Hematopoietic multipotent progenitor cell treated with erythropoietin and hydrocortisone succinate and interleukin-3 and kit ligand, for 8 days (in vitro differentiated cells): ENCODE results near the gene RABGGTA.
A peak's percentile ranks its signal among the peaks of the same experiment; 100 is the strongest.

Experiments used
- DNase-seq: peaks from one replicate; pipeline ENCODE4 v3.0.0-alpha.2; 2015

The RABGGTA gene, protein sequence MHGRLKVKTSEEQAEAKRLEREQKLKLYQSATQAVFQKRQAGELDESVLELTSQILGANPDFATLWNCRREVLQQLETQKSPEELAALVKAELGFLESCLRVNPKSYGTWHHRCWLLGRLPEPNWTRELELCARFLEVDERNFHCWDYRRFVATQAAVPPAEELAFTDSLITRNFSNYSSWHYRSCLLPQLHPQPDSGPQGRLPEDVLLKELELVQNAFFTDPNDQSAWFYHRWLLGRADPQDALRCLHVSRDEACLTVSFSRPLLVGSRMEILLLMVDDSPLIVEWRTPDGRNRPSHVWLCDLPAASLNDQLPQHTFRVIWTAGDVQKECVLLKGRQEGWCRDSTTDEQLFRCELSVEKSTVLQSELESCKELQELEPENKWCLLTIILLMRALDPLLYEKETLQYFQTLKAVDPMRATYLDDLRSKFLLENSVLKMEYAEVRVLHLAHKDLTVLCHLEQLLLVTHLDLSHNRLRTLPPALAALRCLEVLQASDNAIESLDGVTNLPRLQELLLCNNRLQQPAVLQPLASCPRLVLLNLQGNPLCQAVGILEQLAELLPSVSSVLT

DNA sequence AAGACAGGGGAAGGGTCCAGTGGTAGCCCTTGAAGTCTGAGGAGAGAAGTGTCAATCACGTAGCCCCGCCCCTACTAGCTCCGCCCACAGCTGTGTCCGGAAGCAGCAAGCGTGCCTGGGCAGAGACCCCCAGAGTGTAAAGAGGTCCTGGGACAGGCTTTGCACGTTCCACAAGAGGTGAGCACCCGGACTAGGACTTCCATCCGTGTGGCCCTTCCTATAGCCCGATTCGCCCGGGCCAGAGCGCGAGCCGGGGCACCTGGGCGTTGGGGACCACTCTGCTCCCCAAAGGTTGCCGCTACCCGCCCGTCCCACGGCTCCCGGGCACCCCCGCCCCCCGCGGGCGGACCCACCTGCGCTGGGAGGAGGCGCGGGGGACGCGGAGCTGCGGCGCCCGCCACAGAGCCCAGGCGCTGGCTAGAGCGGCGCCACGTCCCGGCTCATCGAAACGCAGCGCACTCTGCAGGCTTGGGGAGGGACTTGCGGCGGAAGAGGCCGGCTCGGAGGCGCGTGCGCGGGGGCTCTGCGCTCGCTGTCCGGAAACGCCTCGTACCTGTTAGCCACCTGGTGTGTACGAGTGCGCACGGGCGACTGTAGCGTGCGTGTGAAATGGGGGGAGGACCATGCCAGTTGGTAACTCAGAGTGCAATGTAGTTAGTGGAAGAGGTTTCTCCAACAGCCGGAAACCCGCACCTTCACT lies at the start of gene RABGGTA:
TSS of gene RABGGTA (minus strand) at position 464 of the 700 bp plus-strand sequence. CDS start 482 bp downstream, outside the sequence.
- DNase-seq, result peak; percentile 90

DNA sequence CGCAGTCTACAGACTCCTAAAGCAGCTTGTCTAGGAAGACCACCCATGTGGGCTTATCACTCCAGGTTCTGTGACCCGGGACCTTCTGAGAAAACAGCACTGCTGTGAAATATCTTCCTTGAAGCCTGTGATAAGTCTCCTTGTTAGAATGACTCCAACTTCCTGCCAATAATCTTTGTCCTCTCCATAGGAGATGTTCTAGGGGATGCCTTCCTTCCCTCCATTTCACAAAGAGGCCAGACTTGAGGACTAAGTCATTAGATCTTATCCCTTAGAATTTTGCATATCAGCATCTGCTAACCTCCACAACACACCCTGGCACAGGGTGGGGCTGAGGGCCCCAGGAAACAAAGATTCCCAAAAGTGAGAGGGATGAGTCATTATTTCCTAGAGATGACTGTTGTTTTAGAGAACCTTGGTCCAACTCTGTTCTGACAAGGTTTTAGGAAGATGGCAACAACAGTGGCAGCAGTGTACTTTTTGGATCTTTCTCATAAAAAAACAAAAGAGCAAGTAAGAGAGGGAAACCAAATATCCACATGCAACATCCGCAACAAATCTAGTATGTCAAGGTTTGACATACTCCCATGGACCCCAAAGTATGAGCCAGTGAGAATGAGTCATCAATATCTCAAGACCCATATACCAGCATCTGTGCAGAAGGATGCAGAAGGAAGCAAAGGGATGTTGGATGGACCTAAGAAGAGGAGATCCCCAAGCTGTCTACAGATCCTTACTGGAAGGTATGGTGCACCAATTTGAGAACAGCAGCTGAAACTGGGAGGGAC lies 45.9 kb upstream of the RABGGTA start:
- peak; percentile 16 for DNase-seq

DNA sequence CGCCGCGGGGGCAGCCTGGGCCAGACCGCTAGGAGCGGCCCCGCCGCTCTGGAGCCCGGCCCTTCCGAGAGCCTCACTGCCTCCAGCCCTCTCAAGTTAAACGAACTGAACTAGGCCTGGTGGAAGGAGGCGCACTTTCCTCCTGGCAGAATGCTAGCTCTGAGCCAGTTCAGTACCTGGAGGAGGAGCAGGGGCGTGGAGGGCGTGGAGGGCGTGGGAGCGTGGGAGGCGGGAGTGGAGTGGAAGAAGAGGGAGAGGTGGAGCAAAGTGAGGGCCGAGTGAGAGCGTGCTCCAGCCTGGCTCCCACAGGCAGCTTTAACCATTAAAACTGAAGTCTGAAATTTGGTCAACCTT lies 45.2 kb upstream of the RABGGTA start:
- no peak for DNase-seq

DNA sequence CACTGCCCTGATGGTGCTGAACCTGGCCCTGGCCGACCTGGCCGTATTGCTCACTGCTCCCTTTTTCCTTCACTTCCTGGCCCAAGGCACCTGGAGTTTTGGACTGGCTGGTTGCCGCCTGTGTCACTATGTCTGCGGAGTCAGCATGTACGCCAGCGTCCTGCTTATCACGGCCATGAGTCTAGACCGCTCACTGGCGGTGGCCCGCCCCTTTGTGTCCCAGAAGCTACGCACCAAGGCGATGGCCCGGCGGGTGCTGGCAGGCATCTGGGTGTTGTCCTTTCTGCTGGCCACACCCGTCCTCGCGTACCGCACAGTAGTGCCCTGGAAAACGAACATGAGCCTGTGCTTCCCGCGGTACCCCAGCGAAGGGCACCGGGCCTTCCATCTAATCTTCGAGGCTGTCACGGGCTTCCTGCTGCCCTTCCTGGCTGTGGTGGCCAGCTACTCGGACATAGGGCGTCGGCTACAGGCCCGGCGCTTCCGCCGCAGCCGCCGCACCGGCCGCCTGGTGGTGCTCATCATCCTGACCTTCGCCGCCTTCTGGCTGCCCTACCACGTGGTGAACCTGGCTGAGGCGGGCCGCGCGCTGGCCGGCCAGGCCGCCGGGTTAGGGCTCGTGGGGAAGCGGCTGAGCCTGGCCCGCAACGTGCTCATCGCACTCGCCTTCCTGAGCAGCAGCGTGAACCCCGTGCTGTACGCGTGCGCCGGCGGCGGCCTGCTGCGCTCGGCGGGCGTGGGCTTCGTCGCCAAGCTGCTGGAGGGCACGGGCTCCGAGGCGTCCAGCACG lies 44.6 kb upstream of the RABGGTA start:
- DNase-seq, result peak; percentile 64

DNA sequence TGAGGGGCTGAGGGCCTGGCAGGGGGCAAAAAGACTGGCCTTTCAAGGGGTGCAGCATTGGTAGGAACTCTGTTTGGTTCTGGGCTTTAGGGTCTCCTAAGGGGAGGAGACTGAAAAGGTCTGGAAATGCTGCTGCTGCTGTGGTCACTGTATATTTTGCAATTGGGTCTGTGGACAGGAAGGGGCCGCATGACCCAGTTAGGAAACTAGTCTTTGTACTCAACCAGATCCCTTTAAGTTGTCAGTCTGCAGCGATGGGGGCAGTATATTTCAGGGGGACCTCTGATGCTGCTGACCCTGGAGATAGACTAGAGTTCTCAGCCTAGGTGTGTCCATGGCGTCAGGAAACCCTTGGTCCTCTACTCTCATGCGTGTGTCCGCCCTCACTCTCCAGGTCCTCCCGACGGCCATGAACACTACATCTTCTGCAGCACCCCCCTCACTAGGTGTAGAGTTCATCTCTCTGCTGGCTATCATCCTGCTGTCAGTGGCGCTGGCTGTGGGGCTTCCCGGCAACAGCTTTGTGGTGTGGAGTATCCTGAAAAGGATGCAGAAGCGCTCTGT lies 43.9 kb upstream of the RABGGTA start:
- DNase-seq, result no peak

DNA sequence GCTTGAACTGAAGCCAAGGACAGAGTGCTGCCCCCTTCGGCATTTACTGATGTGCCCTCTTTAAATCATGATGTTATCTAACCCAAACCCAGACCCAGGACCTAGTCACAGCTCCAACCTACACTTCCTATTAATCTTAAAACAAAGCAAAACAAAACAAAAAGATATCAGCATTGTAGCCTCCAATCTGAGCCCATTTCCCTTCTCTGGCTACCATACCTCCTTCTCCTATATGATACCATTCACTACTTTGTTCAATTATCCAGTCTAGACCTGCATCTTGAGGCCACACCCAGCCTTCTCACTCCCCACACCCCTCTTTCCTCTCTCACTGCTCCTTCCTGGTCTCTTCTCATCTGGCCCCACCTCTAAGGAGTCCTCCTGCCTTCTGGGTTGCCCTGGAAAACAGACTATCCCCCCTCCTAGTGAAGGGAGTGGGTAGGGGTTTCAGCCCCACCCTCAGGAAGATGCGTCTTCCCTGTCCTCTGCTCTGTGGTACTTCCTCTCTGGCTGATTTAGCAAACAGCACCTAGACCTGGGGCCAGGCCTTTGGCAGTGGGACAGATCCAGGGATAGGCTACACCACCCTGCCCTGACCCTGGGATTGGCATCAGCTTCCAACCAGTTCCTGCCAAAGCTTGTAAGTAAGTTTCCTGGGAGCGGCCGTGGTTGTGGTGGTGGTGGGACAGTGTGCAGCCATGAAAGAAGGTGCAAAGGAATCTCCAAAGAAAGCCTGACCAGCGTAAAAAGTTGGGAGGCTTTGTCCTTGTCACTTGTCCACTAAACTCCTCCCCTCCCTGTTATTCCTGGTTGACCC lies 43.2 kb upstream of the RABGGTA start:
- no peak for DNase-seq

DNA sequence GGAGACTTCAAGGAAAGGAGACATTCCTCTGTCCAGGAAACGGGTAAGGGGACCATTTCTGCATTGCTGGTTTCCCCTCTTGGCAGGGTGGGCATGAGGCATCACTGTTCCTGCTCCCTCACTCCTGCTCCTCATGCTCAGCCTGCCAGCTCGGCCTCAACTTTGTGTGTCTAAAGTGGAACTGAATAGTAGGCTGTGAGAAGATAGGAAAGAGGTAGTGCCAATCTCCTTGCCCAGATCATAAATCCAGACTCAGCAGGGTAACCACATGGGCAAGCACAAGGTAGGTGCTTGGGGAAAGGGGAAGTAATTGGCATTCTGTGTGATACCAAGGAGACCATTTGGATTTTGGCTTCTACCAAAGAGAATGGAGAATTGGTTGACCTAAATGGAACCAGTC lies 42.5 kb upstream of the RABGGTA start:
- peak; percentile 30 for DNase-seq

DNA sequence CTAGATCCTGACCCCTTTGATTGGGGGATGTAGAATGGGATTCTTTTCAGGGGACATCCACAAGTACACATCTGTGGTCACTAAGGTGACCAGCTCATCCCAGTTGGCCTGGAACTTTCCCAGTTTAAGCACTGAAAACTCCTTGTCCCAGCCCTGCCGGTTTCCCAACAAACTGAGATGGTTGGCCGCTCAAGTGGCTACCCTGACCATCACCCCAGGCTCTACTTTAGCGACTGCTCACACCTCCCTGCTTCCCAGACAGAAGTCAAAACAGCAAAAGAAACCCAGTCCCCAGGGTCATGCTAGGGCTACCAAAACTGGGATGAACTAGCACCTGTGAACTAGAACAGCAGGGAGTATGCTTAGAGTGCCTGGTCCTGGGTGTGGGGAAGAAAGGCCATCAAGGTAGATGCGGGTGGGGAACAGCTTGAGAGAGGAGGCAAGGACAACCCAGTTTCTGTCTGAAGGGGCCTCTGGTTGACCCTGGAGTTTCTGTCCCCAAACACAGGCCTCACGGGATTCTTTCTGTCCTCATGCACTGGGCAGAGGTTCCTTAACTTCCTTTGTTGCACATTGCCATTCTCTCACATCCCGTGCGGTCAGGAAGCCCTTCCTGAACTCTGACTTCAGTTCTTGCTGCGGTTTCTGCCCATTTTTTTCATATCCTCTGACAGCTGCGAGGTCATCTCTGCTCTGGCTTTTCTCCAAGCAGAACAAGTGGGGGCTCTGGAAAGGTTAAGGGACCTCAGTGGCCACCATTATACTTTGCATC lies 41.5 kb upstream of the RABGGTA start:
- DNase-seq, result peak; percentile 43

DNA sequence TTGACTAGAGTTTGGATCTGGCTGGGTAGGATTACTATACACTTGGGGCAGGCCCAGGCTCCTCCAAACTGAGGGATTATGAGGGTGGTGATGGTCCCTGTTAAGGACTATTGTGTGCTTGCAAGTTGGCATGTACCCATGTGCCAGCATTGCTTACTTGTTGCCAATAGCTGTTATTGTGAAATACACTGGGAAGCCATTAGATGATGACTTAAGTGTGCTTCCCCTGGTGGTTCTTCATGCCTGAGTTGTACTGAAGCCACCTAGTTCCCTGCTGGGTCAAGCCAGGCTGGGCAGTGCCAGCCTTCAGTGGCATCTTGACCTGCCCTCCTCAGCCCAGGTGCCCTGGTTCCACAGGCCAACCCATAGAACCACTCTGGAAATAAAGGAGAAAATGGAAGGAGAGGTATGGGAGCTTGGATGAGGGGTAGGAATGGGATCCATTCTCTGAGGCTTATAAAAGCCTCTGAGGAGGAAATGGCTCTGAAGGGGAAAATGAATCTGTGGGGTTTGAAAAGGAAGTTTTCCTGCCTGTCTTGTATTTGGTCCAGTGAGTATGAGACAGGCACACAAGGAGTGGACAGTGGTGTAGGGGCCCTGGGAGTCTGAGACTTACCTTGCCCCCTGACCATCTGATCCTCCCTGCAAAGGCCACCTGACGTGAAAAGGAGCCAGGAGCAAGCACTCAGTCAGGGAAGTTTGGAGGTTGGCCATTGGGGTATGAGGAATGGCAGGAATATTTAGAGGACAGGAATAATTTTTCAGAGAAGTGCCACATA lies 40.6 kb upstream of the RABGGTA start:
- peak; percentile 27 for DNase-seq

DNA sequence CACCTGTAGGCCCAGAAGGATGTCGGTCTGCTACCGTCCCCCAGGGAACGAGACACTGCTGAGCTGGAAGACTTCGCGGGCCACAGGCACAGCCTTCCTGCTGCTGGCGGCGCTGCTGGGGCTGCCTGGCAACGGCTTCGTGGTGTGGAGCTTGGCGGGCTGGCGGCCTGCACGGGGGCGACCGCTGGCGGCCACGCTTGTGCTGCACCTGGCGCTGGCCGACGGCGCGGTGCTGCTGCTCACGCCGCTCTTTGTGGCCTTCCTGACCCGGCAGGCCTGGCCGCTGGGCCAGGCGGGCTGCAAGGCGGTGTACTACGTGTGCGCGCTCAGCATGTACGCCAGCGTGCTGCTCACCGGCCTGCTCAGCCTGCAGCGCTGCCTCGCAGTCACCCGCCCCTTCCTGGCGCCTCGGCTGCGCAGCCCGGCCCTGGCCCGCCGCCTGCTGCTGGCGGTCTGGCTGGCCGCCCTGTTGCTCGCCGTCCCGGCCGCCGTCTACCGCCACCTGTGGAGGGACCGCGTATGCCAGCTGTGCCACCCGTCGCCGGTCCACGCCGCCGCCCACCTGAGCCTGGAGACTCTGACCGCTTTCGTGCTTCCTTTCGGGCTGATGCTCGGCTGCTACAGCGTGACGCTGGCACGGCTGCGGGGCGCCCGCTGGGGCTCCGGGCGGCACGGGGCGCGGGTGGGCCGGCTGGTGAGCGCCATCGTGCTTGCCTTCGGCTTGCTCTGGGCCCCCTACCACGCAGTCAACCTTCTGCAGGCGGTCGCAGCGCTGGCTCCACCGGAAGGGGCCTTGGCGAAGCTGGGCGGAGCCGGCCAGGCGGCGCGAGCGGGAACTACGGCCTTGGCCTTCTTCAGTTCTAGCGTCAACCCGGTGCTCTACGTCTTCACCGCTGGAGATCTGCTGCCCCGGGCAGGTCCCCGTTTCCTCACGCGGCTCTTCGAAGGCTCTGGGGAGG lies 39.5 kb upstream of the RABGGTA start, which contains the start of gene LTB4R:
TSS of gene LTB4R (plus strand) at position 857 of the 959 bp plus-strand sequence. CDS start 4,150 bp downstream, outside the sequence.
- peak; percentile 70 for DNase-seq

DNA sequence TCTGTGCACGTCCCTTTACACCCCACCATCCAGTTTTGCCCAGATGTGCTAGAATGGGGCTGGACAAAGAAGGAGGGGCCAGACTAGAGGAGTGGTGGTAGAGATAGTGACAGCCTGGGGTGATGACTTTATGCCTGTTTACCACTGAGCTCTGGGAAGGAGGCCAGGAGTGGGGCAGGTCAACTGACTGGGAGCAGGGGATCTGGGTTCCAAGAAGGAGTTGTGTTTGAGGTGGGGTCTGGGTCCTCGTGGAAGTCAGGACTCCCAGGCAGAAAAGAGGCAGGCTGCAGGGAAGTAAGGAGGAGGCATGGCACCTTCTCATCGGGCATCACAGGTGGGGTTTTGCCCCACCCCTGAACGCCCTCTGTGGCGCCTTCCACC lies 38.9 kb upstream of the RABGGTA start:
- DNase-seq, result peak; percentile 92

DNA sequence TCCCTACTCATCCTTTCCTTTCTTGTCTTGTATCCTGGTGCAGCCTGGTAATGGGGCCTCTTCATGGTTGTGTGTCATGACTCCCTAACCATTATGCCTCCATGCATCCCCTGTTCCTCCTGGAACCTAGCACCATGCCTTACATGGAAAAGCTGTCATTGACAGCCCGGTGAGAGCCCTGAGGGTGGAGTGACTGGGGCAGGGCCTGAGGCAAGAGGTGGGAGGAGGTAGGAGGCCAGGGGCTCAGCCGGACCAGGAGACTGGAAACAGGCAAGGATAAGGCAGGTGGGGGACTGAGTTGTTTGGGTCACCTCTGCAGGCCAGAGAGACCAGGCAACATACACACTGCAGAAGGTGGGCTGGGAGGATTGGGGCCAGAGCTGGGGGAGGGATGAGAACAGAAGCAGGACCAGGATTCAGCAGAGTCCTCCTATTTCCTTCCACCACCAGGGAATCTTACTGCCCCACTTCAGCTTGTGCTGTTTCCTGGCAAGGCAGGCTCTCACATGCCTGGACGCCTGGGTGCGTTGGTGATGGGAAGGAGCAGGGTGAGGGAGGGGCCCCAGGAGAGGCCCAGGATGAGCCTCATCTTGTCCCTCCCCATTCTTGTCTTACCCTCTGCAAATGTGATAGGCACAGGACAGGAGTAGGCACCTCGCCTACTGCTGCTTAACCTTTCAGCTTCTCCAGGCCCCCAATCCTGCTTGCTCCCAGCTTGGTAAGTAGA lies 38.3 kb upstream of the RABGGTA start, which contains the start of gene LTB4R2:
TSS of gene LTB4R2 (plus strand) at position 603 of the 727 bp plus-strand sequence. CDS start 525 bp downstream, outside the sequence.
- no peak for DNase-seq

DNA sequence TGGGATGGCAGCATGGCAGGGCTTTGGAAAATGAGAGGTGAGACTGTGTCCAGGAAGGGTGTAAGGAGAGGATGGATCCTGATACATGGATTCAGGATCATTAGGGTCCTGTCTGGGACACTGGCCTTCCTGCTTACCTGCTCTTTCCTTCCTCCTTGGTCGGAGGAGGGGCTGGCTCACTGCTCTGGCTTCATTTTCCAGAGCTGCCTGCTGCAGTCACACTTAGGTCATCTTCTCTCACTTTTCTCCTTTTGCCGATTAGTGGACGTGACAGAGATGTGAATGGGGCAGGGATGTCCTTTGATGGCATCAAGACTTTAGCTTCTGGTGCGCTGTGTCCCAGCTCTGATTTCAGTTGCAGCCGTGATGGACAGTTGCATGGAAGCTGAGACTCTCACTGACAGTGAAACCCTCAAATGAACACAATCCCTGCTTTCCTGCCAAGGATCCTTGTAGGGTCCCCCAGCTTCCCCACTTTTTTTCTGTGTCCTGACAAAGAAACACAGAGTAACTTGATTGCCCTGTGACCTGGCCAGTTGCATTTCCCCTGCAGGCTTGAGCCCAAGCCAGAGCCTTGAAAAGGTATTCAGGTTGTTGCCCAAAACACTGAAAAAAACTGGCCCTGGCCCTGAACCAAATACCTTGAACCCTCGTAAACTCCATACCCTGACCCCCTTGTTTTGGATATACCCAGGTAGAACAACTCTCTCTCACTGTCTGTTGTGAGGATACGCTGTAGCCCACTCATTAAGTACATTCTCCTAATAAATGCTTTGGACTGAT lies 37.1 kb upstream of the RABGGTA start:
- DNase-seq, result no peak

DNA sequence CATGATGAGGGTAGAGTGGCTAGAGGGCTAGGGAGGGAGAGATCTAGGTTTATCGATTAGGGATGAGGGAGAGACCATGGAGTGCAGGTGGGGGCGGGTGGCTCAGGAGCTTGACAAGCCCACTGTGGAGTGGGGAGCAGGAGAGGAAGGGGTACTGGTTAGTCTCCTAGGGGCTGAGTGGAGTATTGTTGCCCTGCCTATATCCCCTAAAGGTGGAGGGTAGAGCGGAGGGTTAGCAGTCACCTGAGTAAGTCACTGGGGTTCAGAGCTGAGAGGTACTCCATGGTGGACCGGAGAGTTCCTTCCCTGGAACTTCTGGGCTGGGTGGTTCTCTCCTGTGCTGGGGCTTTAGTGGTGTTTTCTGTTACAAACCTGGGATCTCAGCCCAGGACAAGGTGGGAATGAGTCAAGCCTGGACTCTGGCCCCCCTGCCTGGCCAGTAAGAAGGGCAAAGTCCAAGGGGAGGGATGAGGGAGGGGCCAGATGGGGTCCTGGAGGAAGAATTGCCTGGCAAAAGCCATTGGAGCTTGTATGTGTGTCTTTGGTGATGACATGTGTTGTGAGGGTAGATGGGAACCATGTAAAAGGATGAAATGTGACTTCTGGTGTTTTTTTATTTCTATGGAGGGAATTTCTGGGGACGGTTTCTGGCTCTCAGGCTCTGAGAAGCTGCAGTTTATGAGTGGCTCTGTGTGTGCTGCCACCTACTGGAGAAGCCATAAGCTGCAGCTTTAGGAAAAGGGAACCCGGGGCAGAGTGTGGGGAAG lies 36.4 kb upstream of the RABGGTA start, which contains the start of gene CIDEB:
TSS of gene CIDEB (minus strand) at position 403 of the 767 bp plus-strand sequence. CDS start at position 284, 119 bp downstream.
- peak; percentile 78 for DNase-seq

DNA sequence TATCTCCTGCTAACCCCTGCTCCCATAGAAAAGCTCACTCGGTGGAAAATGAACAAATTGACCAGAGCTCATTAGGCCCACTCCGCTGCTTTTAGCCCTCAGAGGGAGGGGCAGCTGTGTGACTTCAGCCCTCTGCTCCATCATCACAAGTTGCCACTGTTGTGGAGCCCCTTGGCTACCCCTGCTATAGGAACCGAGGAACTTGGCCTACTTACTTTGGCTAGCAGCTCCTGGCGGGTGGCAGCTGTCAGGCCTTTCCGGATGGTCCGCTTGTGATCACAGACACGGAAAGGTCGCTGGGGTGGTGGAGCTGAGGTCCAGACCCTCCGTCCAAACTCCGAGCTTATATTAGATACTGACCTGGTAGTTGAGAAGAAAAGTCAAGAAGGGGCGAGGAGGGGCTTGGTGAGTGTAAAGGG lies 35.8 kb upstream of the RABGGTA start:
- DNase-seq, result no peak
